Neural cell (in vitro differentiated cells): ENCODE results near the gene AATK. TPM values are rescaled to one million over a fixed set of nuclear protein-coding genes. Genes with fewer than 3 reads are reported as not detected.

Experiments
- H2AFZ ChIP-seq: fragments of 200-600, 300-800 bp; sonication (generic), shearing (Covaris generic); 2 replicates; pipeline ENCODE4 v1.6.0; 2014; ENCODE audit warnings: low read depth, mild to moderate bottlenecking, antibody characterized with exemption, low read length, moderate library complexity
- H3F3A ChIP-seq: fragments of 200-600 bp; shearing (Covaris generic); 2 replicates; pipeline ENCODE4 v1.6.1; 2016; ENCODE audit warnings: mild to moderate bottlenecking, moderate library complexity, mixed read lengths, antibody characterized with exemption, low read length; ENCODE audit not compliant: insufficient read depth, poor library complexity, severe bottlenecking
- H3K27ac ChIP-seq: fragments of 200-600, 300-800 bp; sonication (generic), shearing (Covaris generic); 2 replicates; pipeline ENCODE4 v1.5.1; 2014; ENCODE audit warnings: mild to moderate bottlenecking, low read length, moderate library complexity
- H3K27me3 ChIP-seq: fragments of 300-800, 200-600 bp; sonication (generic), shearing (Covaris generic); 2 replicates; pipeline ENCODE4 v1.6.0; 2014; ENCODE audit warnings: mild to moderate bottlenecking, low read depth, low read length, moderate library complexity; ENCODE audit not compliant: insufficient read depth
- H3K36me3 ChIP-seq: fragments of 300-800, 200-600 bp; sonication (generic), shearing (Covaris generic); 2 replicates; pipeline ENCODE4 v1.5.1; 2014; ENCODE audit warnings: mild to moderate bottlenecking, antibody characterized with exemption, low read length, moderate library complexity; ENCODE audit not compliant: insufficient read depth
- H3K4me2 ChIP-seq: fragments of 300-800, 200-600 bp; sonication (generic), shearing (Covaris generic); 2 replicates; pipeline ENCODE4 v1.6.0; 2014; ENCODE audit warnings: mild to moderate bottlenecking, low read length
- H3K4me3 ChIP-seq: fragments of 300-800, 200-600 bp; sonication (generic), shearing (Covaris generic); 2 replicates; pipeline ENCODE4 v1.5.1; 2014; ENCODE audit warnings: mild to moderate bottlenecking, low read length, moderate library complexity
- H3K79me2 ChIP-seq: fragments of 200-600 bp; shearing (Covaris generic); replicated peaks from 2 replicates; pipeline ENCODE4 v1.6.0; 2014; ENCODE audit warnings: mild to moderate bottlenecking, low read length, moderate library complexity; ENCODE audit not compliant: insufficient read depth
- H3K9ac ChIP-seq: fragments of 300-800, 200-600 bp; sonication (generic), shearing (Covaris generic); 2 replicates; pipeline ENCODE4 v1.6.1; 2016; ENCODE audit warnings: mild to moderate bottlenecking, low read length, mixed read lengths
- H3K9me2 ChIP-seq: fragments of 200-600 bp; shearing (Covaris generic); 2 replicates; pipeline ENCODE4 v1.6.1; 2016; ENCODE audit warnings: mild to moderate bottlenecking, low read length, mixed read lengths; ENCODE audit not compliant: insufficient read depth
- H3K9me3 ChIP-seq: fragments of 200-600, 300-800 bp; sonication (generic), shearing (Covaris generic); 2 replicates; pipeline ENCODE4 v1.6.1; 2016; ENCODE audit warnings: mild to moderate bottlenecking, mixed run types, low read length, moderate library complexity, mixed read lengths
- H4K20me1 ChIP-seq: fragments of 200-600 bp; shearing (Covaris generic); 2 replicates; pipeline ENCODE4 v1.6.1; 2016; ENCODE audit warnings: mild to moderate bottlenecking, mixed run types; ENCODE audit not compliant: insufficient read depth
- EP300 ChIP-seq: fragments of 450-650 bp; conservative IDR thresholded peaks from 2 replicates; pipeline ENCODE4 v1.6.1; 2014; ENCODE audit warnings: antibody characterized with exemption, mild to moderate bottlenecking, moderate library complexity; ENCODE audit not compliant: poor library complexity, severe bottlenecking
- EZH2 ChIP-seq: fragments of 200-600, 300-800 bp; shearing (Covaris generic), sonication (generic); IDR thresholded peaks from 2 replicates; pipeline ENCODE4 v1.6.1; 2014; ENCODE audit warnings: antibody characterized with exemption, low read length, borderline replicate concordance, mild to moderate bottlenecking; ENCODE audit not compliant: insufficient read depth, poor library complexity, severe bottlenecking
- MXI1 ChIP-seq: fragments of 450-650 bp; conservative IDR thresholded peaks from 2 replicates; pipeline ENCODE4 v1.6.1; 2014; ENCODE audit warnings: antibody characterized with exemption, mild to moderate bottlenecking; ENCODE audit not compliant: poor library complexity, severe bottlenecking
- POLR2AphosphoS5 ChIP-seq: IDR thresholded peaks from 2 replicates; pipeline ENCODE4 v1.6.1; 2012
- RAD21 ChIP-seq: fragments of 450-650 bp; conservative IDR thresholded peaks from 2 replicates; pipeline ENCODE4 v1.6.1; 2014; ENCODE audit warnings: antibody characterized with exemption, mild to moderate bottlenecking, moderate library complexity
- SMC3 ChIP-seq: fragments of 450-650 bp; conservative IDR thresholded peaks from 2 replicates; pipeline ENCODE4 v1.6.1; 2014; ENCODE audit warnings: antibody characterized with exemption, mild to moderate bottlenecking, moderate library complexity; ENCODE audit not compliant: poor library complexity
- TAF1 ChIP-seq: IDR thresholded peaks from 2 replicates; pipeline ENCODE4 v1.6.1; 2012; ENCODE audit warnings: low read depth
- polyA plus RNA-seq: library from polyadenylated mRNA; depleted of rRNA; stranded (reverse); fragments of >200 nt; gene quantifications from 2 replicates; pipeline ENCODE4 v1.2.3, GENCODE V29; 2014
- TF ChIP-seq, protein P1 (sequence below): fragments of 450-650 bp; IDR thresholded peaks from 2 replicates; pipeline ENCODE4 v1.5.1; 2014; ENCODE audit warnings: antibody characterized with exemption, mild to moderate bottlenecking, moderate library complexity; ENCODE audit not compliant: poor library complexity, severe bottlenecking
- TF ChIP-seq, protein P2 (sequence below): IDR thresholded peaks from 2 replicates; pipeline ENCODE4 v1.6.1; 2012; ENCODE audit warnings: borderline replicate concordance

AATK gene
- polyA plus RNA-seq, 1 donor from 2014 or later: 11.1 TPM

DNA sequence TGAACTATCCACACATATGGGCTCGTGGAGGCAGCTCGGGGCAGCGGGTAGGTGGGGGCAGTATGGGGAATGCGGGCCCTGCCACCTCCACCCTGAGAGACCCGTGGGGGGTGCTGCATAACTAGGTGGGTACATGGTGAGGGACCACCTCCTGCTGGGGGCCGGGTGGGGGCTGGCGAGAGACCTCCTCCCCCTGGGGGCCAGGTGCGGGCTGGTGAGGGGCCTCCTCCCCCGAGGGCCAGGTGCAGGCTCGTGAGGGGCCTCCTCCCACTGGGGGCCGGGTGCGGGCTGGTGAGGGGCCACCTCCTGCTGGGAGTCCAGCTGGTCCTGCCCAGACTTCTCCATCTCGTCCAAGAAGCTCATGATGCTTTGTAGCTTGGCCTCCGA, 31.4 kb upstream of the AATK start:
- TF ChIP-seq SMC3 (no peak), EP300 (no peak)
- Histone ChIP-seq H3K9me2 (no peaks in the 10 kb centered on the region), H3K4me3 (no peak overlapping the region), H3K9me3 (no peaks in the 10 kb centered on the region), H3K9ac (no peak overlapping the region), H4K20me1 (no peaks in the 10 kb centered on the region), H2AFZ (no peak overlapping the region), H3K79me2 (no peaks in the 10 kb centered on the region), H3F3A (no peaks in the 10 kb centered on the region), H3K36me3 (no peaks in the 10 kb centered on the region), H3K27me3 (no peaks in the 10 kb centered on the region), H3K27ac (no peak overlapping the region), H3K4me2 (no peak overlapping the region)

DNA sequence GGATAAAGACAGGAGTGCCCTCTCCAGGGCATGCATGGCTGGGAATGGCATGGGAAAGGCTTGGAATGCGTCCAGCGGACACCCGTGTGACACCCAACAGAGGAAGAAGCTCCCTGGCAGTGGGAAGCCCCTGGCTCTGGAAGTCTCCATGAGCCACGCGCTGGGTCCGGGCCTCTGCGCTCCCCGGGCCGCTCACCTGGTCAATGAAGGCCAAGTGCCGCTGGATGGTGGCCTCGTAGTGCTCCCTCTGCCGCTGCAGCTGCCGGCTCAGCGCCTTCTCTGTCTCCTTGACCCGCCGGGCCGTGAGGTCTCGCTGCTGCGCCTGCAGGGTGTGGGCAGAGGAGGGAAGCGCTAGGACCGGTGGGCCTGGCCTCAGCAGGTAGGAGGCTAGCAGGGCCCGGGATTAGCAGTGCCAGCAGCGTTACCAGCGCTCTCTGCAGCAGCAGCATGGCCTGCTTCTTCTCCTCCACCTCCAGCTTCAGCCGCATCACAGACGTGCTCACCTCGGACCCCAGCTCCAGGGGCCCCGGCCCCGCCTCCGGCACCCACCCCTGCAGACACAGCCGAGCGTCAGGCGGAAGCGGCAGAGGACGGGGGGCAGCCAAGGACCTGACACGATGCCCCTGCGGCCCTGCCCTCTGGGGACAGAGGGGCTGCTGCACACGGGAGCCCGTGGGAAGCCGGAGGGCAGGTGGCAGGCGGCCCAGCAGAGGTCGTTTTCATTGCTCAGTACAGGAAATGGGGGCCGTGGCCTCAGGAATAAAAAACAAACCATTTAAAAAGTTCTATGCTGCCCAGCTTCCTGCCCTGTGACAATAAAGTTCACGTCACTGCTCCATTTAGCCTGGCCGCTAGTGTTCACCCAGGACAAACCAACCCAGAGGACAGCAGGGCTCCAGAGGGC, 30.7 kb upstream of the AATK start:
- Histone ChIP-seq H4K20me1 (no peaks in the 10 kb centered on the region), H3K9me2 (no peaks in the 10 kb centered on the region), H2AFZ (no peak overlapping the region), H3F3A (no peaks in the 10 kb centered on the region), H3K9ac (no peak overlapping the region), H3K27me3 (no peaks in the 10 kb centered on the region), H3K36me3 (no peaks in the 10 kb centered on the region), H3K79me2 (no peaks in the 10 kb centered on the region), H3K4me3 (no peak overlapping the region), H3K4me2 (no peak overlapping the region), H3K9me3 (no peaks in the 10 kb centered on the region), H3K27ac (no peak overlapping the region)
- TF ChIP-seq RAD21: no peak
- TF ChIP-seq, protein P1, sequence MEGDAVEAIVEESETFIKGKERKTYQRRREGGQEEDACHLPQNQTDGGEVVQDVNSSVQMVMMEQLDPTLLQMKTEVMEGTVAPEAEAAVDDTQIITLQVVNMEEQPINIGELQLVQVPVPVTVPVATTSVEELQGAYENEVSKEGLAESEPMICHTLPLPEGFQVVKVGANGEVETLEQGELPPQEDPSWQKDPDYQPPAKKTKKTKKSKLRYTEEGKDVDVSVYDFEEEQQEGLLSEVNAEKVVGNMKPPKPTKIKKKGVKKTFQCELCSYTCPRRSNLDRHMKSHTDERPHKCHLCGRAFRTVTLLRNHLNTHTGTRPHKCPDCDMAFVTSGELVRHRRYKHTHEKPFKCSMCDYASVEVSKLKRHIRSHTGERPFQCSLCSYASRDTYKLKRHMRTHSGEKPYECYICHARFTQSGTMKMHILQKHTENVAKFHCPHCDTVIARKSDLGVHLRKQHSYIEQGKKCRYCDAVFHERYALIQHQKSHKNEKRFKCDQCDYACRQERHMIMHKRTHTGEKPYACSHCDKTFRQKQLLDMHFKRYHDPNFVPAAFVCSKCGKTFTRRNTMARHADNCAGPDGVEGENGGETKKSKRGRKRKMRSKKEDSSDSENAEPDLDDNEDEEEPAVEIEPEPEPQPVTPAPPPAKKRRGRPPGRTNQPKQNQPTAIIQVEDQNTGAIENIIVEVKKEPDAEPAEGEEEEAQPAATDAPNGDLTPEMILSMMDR: no peak
- TF ChIP-seq EP300: no peak
- TF ChIP-seq, protein P2, sequence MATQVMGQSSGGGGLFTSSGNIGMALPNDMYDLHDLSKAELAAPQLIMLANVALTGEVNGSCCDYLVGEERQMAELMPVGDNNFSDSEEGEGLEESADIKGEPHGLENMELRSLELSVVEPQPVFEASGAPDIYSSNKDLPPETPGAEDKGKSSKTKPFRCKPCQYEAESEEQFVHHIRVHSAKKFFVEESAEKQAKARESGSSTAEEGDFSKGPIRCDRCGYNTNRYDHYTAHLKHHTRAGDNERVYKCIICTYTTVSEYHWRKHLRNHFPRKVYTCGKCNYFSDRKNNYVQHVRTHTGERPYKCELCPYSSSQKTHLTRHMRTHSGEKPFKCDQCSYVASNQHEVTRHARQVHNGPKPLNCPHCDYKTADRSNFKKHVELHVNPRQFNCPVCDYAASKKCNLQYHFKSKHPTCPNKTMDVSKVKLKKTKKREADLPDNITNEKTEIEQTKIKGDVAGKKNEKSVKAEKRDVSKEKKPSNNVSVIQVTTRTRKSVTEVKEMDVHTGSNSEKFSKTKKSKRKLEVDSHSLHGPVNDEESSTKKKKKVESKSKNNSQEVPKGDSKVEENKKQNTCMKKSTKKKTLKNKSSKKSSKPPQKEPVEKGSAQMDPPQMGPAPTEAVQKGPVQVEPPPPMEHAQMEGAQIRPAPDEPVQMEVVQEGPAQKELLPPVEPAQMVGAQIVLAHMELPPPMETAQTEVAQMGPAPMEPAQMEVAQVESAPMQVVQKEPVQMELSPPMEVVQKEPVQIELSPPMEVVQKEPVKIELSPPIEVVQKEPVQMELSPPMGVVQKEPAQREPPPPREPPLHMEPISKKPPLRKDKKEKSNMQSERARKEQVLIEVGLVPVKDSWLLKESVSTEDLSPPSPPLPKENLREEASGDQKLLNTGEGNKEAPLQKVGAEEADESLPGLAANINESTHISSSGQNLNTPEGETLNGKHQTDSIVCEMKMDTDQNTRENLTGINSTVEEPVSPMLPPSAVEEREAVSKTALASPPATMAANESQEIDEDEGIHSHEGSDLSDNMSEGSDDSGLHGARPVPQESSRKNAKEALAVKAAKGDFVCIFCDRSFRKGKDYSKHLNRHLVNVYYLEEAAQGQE: no peak
- no peak for TF ChIP-seq SMC3
- no peak for TF ChIP-seq TAF1
- no peak for TF ChIP-seq POLR2AphosphoS5
- TF ChIP-seq EZH2: no peak
- TF ChIP-seq MXI1: no peak
